Limb (tissue), 2 donors: ENCODE data around the gene ACIN1.

Experiments used
- DNase-seq, 2 donors: peaks; one replicate each; pipeline ENCODE4 v3.0.0-alpha.2; 2016; ENCODE audit errors: extremely low spot score in 2 of 2

ACIN1 gene

GRCh38 chr14:23057757-23058653, 36.9 kb downstream of the ACIN1 start:
- DNase-seq, result peak; percentile 91 to 96

DNA sequence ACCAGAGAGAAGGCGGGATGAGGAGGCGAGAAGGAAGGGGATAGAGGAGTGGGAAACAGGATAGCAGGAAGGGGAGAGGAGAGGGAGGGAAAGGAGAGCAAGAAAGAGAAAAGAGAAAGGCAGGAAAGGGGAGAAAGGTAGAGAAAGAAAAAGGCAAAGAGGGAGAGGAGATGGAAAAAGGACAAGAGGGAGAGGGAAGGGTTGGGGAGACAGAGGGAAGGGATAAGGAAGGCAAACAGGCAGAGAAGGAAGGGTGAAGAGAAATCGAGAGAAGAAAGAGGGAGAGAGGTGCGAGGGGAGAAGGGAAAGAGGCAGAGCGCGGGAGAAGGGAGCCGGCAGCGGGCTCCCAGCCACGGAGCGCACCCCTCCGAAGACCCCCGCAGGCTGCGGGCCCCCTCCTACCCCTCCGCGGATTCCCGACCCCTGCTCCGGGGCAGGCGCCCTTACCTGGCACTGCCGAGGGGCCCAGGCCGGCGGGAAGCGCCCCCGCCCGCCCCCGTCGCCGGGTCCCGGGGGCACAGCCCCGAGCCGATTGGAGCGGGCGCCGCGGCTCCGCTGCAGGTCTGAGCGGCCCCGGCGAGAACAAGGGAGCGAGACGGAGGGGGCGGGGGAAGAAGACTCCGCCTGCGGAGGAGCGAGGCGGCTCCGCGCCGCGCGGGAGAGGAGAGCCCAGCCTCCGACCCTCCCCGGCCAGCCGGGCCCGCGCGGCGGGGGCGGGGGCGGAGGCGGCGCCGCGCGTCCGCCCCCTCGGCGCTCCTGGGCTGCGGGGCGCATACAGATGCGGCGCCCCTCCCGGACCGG, 37.8 kb downstream of the ACIN1 start, which contains the start of gene CDH24:
TSS of gene CDH24 (minus strand) at position 565 of the 801 bp plus-strand sequence. CDS start 1,787 bp downstream, outside the sequence.
- peak; percentile 74 to 86 for DNase-seq

DNA sequence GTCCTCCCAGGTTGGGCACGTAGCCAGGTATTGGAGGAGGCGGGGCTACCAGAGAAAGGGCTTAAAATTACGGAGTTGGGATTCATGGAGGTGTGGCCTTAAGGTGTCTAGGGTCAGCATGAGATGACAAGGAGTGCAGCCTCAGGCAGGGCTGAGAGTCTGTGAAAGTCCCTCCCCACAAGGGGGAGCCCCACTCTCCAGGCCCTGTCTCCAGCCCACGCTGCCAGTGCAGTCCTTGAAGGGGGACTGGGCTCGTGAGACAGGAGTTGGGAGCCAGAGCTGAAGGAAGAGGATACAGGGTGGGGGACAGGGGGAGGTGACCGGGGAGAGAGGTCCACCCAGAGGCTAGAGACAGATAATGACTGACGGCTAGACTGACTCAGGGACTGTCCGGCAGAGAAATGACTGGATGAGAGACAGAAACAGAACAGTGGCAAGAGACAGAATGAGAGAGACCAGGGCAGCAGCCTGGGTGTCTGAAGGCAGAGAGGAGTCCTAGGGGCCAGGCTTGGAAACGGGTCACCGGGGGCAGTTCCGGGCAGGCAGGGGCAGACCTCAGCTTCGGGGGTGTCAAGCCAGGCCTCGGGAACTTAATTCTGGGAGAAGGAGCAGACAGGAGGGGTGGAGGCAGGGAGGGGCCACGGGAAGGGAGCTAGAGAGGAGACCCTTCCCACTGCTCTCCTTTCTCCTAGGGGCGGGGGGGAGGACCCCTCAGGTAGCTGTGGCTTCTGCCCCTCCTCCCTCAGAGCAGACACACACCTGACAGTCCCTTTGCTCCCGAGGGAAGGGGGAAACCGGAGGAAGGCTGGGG, 38.6 kb downstream of the ACIN1 start:
- DNase-seq, result peak in 1 of 2 donors; percentile 68

GRCh38 chr14:23055621-23056144, 39.3 kb downstream of the ACIN1 start:
- no peak for DNase-seq

DNA sequence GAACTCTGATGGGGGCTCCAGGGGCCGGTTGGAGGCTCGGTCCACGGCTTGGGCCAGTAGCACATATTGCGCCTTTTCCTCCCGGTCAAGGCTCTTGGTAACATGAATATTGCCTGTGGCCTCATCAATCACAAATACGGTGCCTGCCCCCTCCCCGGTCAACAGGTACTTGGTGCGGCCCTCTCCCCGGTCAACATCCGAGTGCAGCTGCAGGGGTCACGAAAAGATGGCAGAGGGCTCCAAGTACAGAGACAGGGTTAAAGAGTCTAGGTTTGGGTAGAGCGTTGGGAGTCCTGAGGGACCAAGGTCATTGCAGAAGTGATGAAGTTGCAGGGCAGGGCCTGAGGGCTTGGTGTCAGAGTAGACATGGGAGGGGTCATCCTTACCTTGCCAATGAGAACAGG, 39.8 kb downstream of the ACIN1 start:
- DNase-seq, result no peak

GRCh38 chr14:23054000-23054811, 40.7 kb downstream of the ACIN1 start:
- no peak for DNase-seq

GRCh38 chr14:23053426-23053825, 41.5 kb downstream of the ACIN1 start:
- DNase-seq, result no peak

DNA sequence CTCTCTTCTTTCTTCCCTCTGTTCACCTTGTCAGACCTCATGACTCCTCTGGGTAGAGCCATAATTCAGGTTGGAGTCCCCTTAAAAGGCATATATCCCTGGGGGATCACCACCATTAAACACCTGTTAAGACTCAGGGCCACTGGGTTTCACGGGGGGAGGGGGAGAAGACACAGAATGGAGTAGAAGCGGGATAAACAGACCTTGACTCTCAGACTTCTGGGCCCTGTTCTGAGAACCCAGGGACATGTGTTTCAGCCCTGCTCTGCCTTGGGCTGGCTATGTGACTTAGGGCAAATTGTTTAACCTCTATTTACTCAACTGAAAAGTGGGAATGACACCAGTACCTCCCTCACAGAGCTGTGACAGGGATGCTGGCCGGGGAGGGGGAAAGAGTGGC, 42.3 kb downstream of the ACIN1 start:
- DNase-seq, result no peak

GRCh38 chr14:23052182-23052623, 42.7 kb downstream of the ACIN1 start:
- no peak for DNase-seq

- no peak for DNase-seq
Measured at GRCh38 chr14:23051141-23052057, 43.5 kb downstream of the ACIN1 start.

DNA sequence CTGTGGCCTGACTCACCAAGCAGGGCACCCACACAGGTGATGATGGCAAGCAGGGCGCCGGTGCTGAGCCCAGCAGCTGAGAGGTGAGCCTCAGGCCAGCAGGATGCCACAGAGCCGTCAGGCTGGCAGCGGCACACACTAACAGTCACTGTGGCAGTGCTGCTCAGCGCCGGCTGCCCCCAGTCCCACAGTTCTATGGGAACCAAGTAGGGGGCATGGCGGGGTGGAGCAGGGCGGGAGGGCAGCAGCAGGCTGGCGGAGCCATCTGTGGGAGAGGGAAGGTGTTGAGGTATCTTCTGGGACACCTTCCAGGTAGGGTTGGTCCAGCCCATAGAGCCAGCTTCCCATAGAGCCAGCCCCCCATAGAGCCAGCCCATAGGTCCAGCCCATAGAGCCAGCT, 45.9 kb downstream of the ACIN1 start:
- DNase-seq, result no peak

DNA sequence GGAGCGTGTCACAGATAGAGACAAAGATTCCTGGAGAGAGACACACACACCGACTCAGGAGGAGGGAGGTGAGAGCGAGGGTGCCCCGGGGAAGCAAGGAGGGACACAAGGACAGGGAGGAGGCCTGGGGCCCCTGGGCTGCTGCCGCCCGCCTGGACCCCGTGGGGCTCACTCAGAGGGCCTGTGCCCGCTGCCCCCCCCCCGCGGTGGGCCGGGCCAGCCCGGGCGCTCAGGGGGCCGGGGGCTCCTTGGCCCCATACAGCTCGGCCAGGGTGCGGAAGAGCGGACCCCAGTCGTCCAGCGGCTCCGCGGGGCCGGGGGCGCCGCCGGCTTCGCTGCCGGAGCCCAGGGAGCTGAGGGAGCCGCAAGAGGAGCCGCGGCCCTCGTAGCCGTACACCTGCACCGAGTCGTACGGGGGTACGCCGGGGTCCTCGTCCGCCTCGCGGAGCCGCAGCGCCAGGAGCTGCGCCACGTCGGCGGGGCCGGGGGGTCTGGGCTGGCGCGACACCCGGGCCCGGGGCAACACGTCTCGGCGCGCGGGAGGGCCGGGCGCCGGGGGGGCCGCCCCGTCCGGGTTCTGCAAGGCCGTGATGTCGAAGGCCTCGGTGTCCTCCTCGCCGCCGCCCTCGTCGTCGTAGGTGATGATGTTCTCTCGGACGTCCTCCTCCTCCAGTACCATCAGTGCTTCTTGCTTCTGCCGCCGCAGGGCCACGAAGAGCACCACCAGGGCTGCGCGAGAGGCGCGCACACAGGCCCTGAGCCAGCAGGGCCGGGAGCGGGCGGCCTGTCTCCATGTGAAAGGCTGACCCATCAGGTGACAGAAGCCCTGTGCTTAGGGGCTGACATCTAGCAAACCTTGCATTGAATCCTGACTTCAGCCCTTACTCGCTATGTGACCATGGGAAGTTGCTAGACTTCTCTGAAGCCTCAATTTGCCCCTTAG, 46.9 kb downstream of the ACIN1 start:
- no peak for DNase-seq

DNA sequence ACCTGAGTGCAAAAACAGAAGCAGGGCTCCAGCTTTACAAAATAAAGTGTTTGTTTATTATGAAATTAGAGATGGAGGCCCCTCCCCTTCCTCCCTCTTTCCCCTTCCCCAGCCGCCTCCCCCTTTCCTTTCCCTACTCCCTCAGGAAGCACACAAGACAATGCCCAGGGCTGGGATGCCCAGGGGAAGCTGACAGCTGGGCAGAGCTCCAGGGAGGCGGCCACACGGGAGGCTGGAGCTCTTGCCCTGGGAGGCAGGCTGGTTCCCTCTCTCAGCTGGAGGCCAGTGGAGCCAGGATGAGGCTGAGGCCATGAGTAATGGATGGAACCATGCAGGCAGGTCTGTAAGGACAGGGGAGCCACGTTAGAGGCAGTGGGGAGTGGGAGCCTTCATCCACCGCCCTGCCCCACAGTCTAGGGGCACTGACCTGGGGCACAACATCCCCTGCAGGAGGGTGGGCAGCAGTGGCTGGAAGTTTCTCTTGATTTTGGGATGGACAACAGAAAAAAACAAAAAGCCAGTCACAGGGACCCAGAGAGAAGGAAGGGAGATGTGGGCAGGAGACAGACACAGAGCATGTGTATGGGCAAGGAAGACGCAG, 47.8 kb downstream of the ACIN1 start:
- no peak for DNase-seq

- no peak for DNase-seq
Measured at GRCh38 chr14:23045419-23046357, 49.2 kb downstream of the ACIN1 start.

DNA sequence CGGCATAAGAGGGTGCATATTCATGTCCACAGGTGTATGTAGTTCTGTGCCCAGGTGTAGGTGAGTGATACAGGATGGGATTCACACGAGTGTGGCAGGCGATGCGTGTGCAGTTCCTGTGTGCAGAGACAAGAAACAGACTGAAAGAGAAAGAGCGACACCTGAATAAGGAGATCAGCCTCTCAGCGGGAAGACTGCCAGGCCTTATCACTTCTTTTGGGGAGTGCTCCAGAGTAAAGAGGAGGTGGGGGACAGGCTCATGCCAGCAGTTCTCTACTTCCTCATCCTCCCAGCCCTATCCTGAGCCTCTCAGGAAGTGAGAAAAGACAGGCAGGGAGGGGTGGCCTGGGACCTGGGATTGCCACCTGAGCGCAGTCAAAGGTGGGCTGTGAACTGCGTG, 50.1 kb downstream of the ACIN1 start:
- DNase-seq, result no peak

GRCh38 chr14:23043754-23044153, 51.2 kb downstream of the ACIN1 start:
- DNase-seq, result no peak

GRCh38 chr14:23043145-23043544, 51.8 kb downstream of the ACIN1 start:
- no peak for DNase-seq
